Measurements from ENCODE around the gene TACC2. TPM values are rescaled to one million over a fixed set of nuclear protein-coding genes. Genes with fewer than 3 reads are reported as not detected.

The TACC2 gene
- total RNA-seq, 3 donors from 2014 or later = 26.1 to 30.5 (median 28.5) TPM

- no peaks in the 10 kb centered on the region for H3K36me3 ChIP-seq
- DNase-seq (ENCODE audit: low spot score in 2 of 2) = no peak
- H3K9me3 ChIP-seq = no peaks in the 10 kb centered on the region
- no peaks in the 10 kb centered on the region for H3K4me1 ChIP-seq
- no peak for TF ChIP-seq POLR2AphosphoS5 (IDR thresholded peaks at IDR 0.05)
- no peaks in the 10 kb centered on the region for H3K27me3 ChIP-seq
- no peak overlapping the region for H3K27ac ChIP-seq
- no peak overlapping the region for H3K4me3 ChIP-seq
- intact Hi-C loops (cut with DNase I; ENCODE audit: low total_unique reads) = no loop called here
Observed at GRCh38 chr10:122045212-122045611, 56.2 kb downstream of the TACC2 start.

- no peak overlapping the region for H3K27ac ChIP-seq
- TF ChIP-seq CTCF (IDR thresholded peaks at IDR 0.05) (no peak), POLR2A (IDR thresholded peaks at IDR 0.05) (no peak), POLR2AphosphoS5 (IDR thresholded peaks at IDR 0.05) (no peak)
- no peaks in the 10 kb centered on the region for H3K9me3 ChIP-seq
- no peak overlapping the region for H3K4me3 ChIP-seq
- DNase-seq (ENCODE audit: low spot score in 2 of 2) = no peak
- no peaks in the 10 kb centered on the region for H3K36me3 ChIP-seq
- no peaks in the 10 kb centered on the region for H3K27me3 ChIP-seq
- H3K4me1 ChIP-seq = peaks cover 0 to 3% of the 10 kb centered on the region in 2 donors
- intact Hi-C loops (cut with DNase I; ENCODE audit: low total_unique reads) = no loop called here
Observed at GRCh38 chr10:122047560-122047959, 58.6 kb downstream of the TACC2 start.

- Histone ChIP-seq H3K4me1 (peaks cover 0 to 3% of the 10 kb centered on the region in 2 donors), H3K9me3 (no peaks in the 10 kb centered on the region), H3K4me3 (no peak overlapping the region), H3K36me3 (no peaks in the 10 kb centered on the region), H3K27ac (no peak overlapping the region), H3K27me3 (no peaks in the 10 kb centered on the region)
- TF ChIP-seq POLR2A (IDR thresholded peaks at IDR 0.05) (no peak), POLR2AphosphoS5 (IDR thresholded peaks at IDR 0.05) (no peak), CTCF (IDR thresholded peaks at IDR 0.05) (no peak)
- no peak for DNase-seq (ENCODE audit: low spot score in 2 of 2)
- intact Hi-C loops (cut with DNase I; ENCODE audit: low total_unique reads) = no loop called here
Observed at GRCh38 chr10:122049076-122049475, 60.1 kb downstream of the TACC2 start.

GRCh38 chr10:122050311-122050710 is 61.3 kb downstream of the TACC2 start:
- TF ChIP-seq POLR2A (IDR thresholded peaks at IDR 0.05) (no peak), POLR2AphosphoS5 (IDR thresholded peaks at IDR 0.05) (no peak), CTCF (IDR thresholded peaks at IDR 0.05) (no peak)
- no peak for DNase-seq (ENCODE audit: low spot score in 2 of 2)
- H3K27me3 ChIP-seq = no peaks in the 10 kb centered on the region
- peaks cover 0 to 3% of the 10 kb centered on the region in 2 donors for H3K4me1 ChIP-seq
- H3K4me3 ChIP-seq = no peak overlapping the region
- no peaks in the 10 kb centered on the region for H3K36me3 ChIP-seq
- intact Hi-C loops (cut with DNase I; ENCODE audit: low total_unique reads) = loop anchor here (5.0 kb wide), 1 partner anchor 62 kb away; no protein-coding TSS in a partner anchor
- H3K27ac ChIP-seq = no peak overlapping the region
- H3K9me3 ChIP-seq = no peaks in the 10 kb centered on the region

- intact Hi-C loops (cut with DNase I; ENCODE audit: low total_unique reads) = loop anchor here (5.0 kb wide), 1 partner anchor 61 kb away; no protein-coding TSS in a partner anchor
- Histone ChIP-seq H3K27ac (peak overlapping the region; percentile 60 to 71), H3K36me3 (no peaks in the 10 kb centered on the region), H3K9me3 (no peaks in the 10 kb centered on the region), H3K4me1 (peaks cover 0 to 3% of the 10 kb centered on the region in 2 donors), H3K4me3 (no peak overlapping the region), H3K27me3 (no peaks in the 10 kb centered on the region)
- DNase-seq (ENCODE audit: low spot score in 2 of 2) = no peak
- no peak for TF ChIP-seq CTCF (IDR thresholded peaks at IDR 0.05)
- no peak for TF ChIP-seq POLR2A (IDR thresholded peaks at IDR 0.05)
- no peak for TF ChIP-seq POLR2AphosphoS5 (IDR thresholded peaks at IDR 0.05)
Observed at GRCh38 chr10:122050811-122051210, 61.8 kb downstream of the TACC2 start.
